Trophoblast cell (in vitro differentiated cells and primary cell): ENCODE data around the gene CAMSAP2.
A peak's percentile ranks its signal among the peaks of the same experiment; 100 is the strongest.

Experiments used
- DNase-seq, 2 donors: peaks; one replicate each; pipeline ENCODE4 v3.0.0-alpha.2; 2016
- H2AFZ ChIP-seq: 2 replicates; pipeline ENCODE4 v1.6.1; 2013; ENCODE audit warnings: low read length, moderate library complexity, mild to moderate bottlenecking; ENCODE audit not compliant: insufficient read depth, poor library complexity
- H2AK5ac ChIP-seq: 2 replicates; pipeline ENCODE4 v1.6.1; 2013; ENCODE audit warnings: mild to moderate bottlenecking, low read length
- H2BK120ac ChIP-seq: 2 replicates; pipeline ENCODE4 v1.6.1; 2013; ENCODE audit warnings: low read length, mild to moderate bottlenecking, moderate library complexity; ENCODE audit not compliant: insufficient read depth, poor library complexity
- H2BK12ac ChIP-seq: 2 replicates; pipeline ENCODE4 v1.6.1; 2013; ENCODE audit warnings: mild to moderate bottlenecking, low read length, moderate library complexity
- H2BK5ac ChIP-seq: 2 replicates; pipeline ENCODE4 v1.6.1; 2013; ENCODE audit warnings: low read length, low read depth, moderate library complexity, mild to moderate bottlenecking; ENCODE audit not compliant: poor library complexity
- H3K14ac ChIP-seq: 2 replicates; pipeline ENCODE4 v1.6.1; 2013; ENCODE audit warnings: mild to moderate bottlenecking, low read length
- H3K18ac ChIP-seq: 2 replicates; pipeline ENCODE4 v1.6.1; 2013; ENCODE audit warnings: mild to moderate bottlenecking, low read length
- H3K23ac ChIP-seq: 2 replicates; pipeline ENCODE4 v1.6.1; 2013; ENCODE audit warnings: low read length
- H3K27ac ChIP-seq: 2 replicates; pipeline ENCODE4 v1.5.1; 2013; ENCODE audit warnings: low read depth, mild to moderate bottlenecking, inconsistent platforms, low read length, moderate library complexity
- H3K27me3 ChIP-seq: 2 replicates; pipeline ENCODE4 v1.6.1; 2013; ENCODE audit warnings: inconsistent platforms, mild to moderate bottlenecking, low read length, moderate library complexity; ENCODE audit not compliant: insufficient read depth
- H3K36me3 ChIP-seq, 2 experiments: 1 replicate in 1 of 2; 2 replicates in 1 of 2; pipeline ENCODE4 v1.6.1; 2013; ENCODE audit warnings: low read length in 2 of 2, mild to moderate bottlenecking in 2 of 2, moderate library complexity in 1 of 2; ENCODE audit not compliant: insufficient read depth in 2 of 2, control insufficient read depth in 1 of 2
- H3K4ac ChIP-seq: 2 replicates; pipeline ENCODE4 v1.6.1; 2013; ENCODE audit warnings: low read depth, mild to moderate bottlenecking, low read length, moderate library complexity
- H3K4me1 ChIP-seq, 2 experiments: 1 replicate in 1 of 2; 2 replicates in 1 of 2; pipeline ENCODE4 v1.6.1; 2013; ENCODE audit warnings: low read length in 2 of 2, mild to moderate bottlenecking in 2 of 2, moderate library complexity in 1 of 2; ENCODE audit not compliant: insufficient read depth in 2 of 2, control insufficient read depth in 1 of 2
- H3K4me2 ChIP-seq: 2 replicates; pipeline ENCODE4 v1.6.1; 2013; ENCODE audit warnings: inconsistent platforms, mild to moderate bottlenecking, low read length, moderate library complexity
- H3K4me3 ChIP-seq: 2 replicates; pipeline ENCODE4 v1.5.1; 2013; ENCODE audit warnings: mild to moderate bottlenecking, low read depth, low read length, inconsistent platforms
- H3K79me1 ChIP-seq: one replicate; pipeline ENCODE4 v1.6.1; 2013; ENCODE audit warnings: low read length
- H3K79me2 ChIP-seq: 2 replicates; pipeline ENCODE4 v1.6.1; 2013; ENCODE audit warnings: low read length, mild to moderate bottlenecking; ENCODE audit not compliant: control insufficient read depth, insufficient read depth, poor library complexity
- H3K9ac ChIP-seq: 2 replicates; pipeline ENCODE4 v1.6.1; 2013; ENCODE audit warnings: mild to moderate bottlenecking, low read length
- H3K9me3 ChIP-seq: 2 replicates; pipeline ENCODE4 v1.6.1; 2013; ENCODE audit warnings: low read depth, mild to moderate bottlenecking, control low read depth, inconsistent platforms, low read length; ENCODE audit not compliant: insufficient read depth
- H4K12ac ChIP-seq: 2 replicates; pipeline ENCODE4 v1.6.1; 2013; ENCODE audit warnings: low read depth, mild to moderate bottlenecking, low read length, moderate library complexity
- H4K8ac ChIP-seq: 2 replicates; pipeline ENCODE4 v1.6.1; 2013; ENCODE audit warnings: low read depth, mild to moderate bottlenecking, low read length, moderate library complexity
- H4K91ac ChIP-seq: one replicate; pipeline ENCODE4 v1.6.1; 2013; ENCODE audit warnings: low read depth, mild to moderate bottlenecking, low read length, moderate library complexity
- WGBS: extraction: QIAGEN DNeasy Blood & Tissue Kit; methylation state at CpG from one replicate; pipeline ENCODE4 v1.1.7; 2013; ENCODE audit warnings: missing lambda C conversion rate; ENCODE audit not compliant: insufficient read length, insufficient coverage; ENCODE audit errors: extremely low coverage; 5-methylcytosine and 5-hydroxymethylcytosine counted together

Gene CAMSAP2

GRCh38 chr1:200783926-200784325, 45.2 kb downstream of the CAMSAP2 start:
- Histone ChIP-seq H3K9ac (no peak overlapping the region), H4K12ac (no peak overlapping the region)

GRCh38 chr1:200784576-200784975, 45.9 kb downstream of the CAMSAP2 start:
- no peak overlapping the region for H2AK5ac ChIP-seq
- H3K9me3 ChIP-seq: no peaks in the 10 kb centered on the region
- no peak overlapping the region for H2BK120ac ChIP-seq
- no peak overlapping the region for H3K14ac ChIP-seq
- no peaks in the 10 kb centered on the region for H3K79me2 ChIP-seq
- H3K4ac ChIP-seq: no peak overlapping the region
- H3K4me3 ChIP-seq: no peak overlapping the region
- no peaks in the 10 kb centered on the region for H3K4me1 ChIP-seq
- H3K4me2 ChIP-seq: no peak overlapping the region
- no peak overlapping the region for H4K8ac ChIP-seq
- no peaks in the 10 kb centered on the region for H3K79me1 ChIP-seq
- peaks cover 8% of the 10 kb centered on the region in 2 experiments for H3K36me3 ChIP-seq
- DNase-seq: peak in 1 of 2 donors; percentile 48
- no peak overlapping the region for H4K91ac ChIP-seq
- no peak overlapping the region for H2BK5ac ChIP-seq
- H3K9ac ChIP-seq: no peak overlapping the region
- no peak overlapping the region for H2AFZ ChIP-seq
- no peak overlapping the region for H3K27ac ChIP-seq
- no peak overlapping the region for H2BK12ac ChIP-seq
- H3K23ac ChIP-seq: no peak overlapping the region
- H3K18ac ChIP-seq: no peak overlapping the region
- WGBS: no CpG with 5 or more reads among the region's 4 CpGs
- H4K12ac ChIP-seq: no peak overlapping the region
- H3K27me3 ChIP-seq: no peaks in the 10 kb centered on the region

More at GRCh38 chr1:200783926-200784325, 45.2 kb downstream of the CAMSAP2 start:
- Histone ChIP-seq H3K4ac (no peak overlapping the region), H3K14ac (no peak overlapping the region), H2AFZ (no peak overlapping the region), H4K91ac (no peak overlapping the region), H3K27me3 (no peaks in the 10 kb centered on the region), H3K36me3 (peaks cover 8% of the 10 kb centered on the region in 2 experiments), H3K9me3 (no peaks in the 10 kb centered on the region), H2BK5ac (no peak overlapping the region), H3K79me2 (no peaks in the 10 kb centered on the region), H3K4me1 (no peaks in the 10 kb centered on the region), H4K8ac (no peak overlapping the region), H2BK12ac (no peak overlapping the region), H2AK5ac (no peak overlapping the region), H3K18ac (no peak overlapping the region), H2BK120ac (no peak overlapping the region), H3K4me2 (no peak overlapping the region), H3K27ac (no peak overlapping the region), H3K79me1 (peaks cover under 1% of the 10 kb centered on the region), H3K23ac (no peak overlapping the region), H3K4me3 (no peak overlapping the region)
- no CpG with 5 or more reads among the region's 6 CpGs for WGBS
- DNase-seq: no peak

- no CpG with 5 or more reads among the region's 4 CpGs for WGBS
- no peak overlapping the region for H2AK5ac ChIP-seq
- H3K9ac ChIP-seq: no peak overlapping the region
- no peak overlapping the region for H3K23ac ChIP-seq
- no peak overlapping the region for H3K4me2 ChIP-seq
- H4K8ac ChIP-seq: no peak overlapping the region
- no peak overlapping the region for H2BK120ac ChIP-seq
- no peak overlapping the region for H4K91ac ChIP-seq
- H3K36me3 ChIP-seq: peaks cover 5% of the 10 kb centered on the region in 2 experiments
- no peak for DNase-seq
- H2AFZ ChIP-seq: no peak overlapping the region
- no peak overlapping the region for H2BK12ac ChIP-seq
- H3K79me2 ChIP-seq: no peaks in the 10 kb centered on the region
- no peaks in the 10 kb centered on the region for H3K79me1 ChIP-seq
- H3K4me1 ChIP-seq: no peaks in the 10 kb centered on the region
- no peak overlapping the region for H3K18ac ChIP-seq
- H3K4me3 ChIP-seq: no peak overlapping the region
- H3K4ac ChIP-seq: no peak overlapping the region
- H2BK5ac ChIP-seq: no peak overlapping the region
- H3K9me3 ChIP-seq: no peaks in the 10 kb centered on the region
- H4K12ac ChIP-seq: no peak overlapping the region
- no peaks in the 10 kb centered on the region for H3K27me3 ChIP-seq
- H3K14ac ChIP-seq: no peak overlapping the region
- no peak overlapping the region for H3K27ac ChIP-seq
These were observed 48.1 kb downstream of the CAMSAP2 start for GRCh38 chr1:200786788-200787187.

- no peak overlapping the region for H3K4ac ChIP-seq
- no peak overlapping the region for H2AK5ac ChIP-seq
- no peak overlapping the region for H3K4me3 ChIP-seq
- no peaks in the 10 kb centered on the region for H3K4me1 ChIP-seq
- no peak overlapping the region for H2BK5ac ChIP-seq
- H3K9ac ChIP-seq: no peak overlapping the region
- no peak overlapping the region for H4K91ac ChIP-seq
- no peaks in the 10 kb centered on the region for H3K27me3 ChIP-seq
- no peaks in the 10 kb centered on the region for H3K79me2 ChIP-seq
- H3K18ac ChIP-seq: no peak overlapping the region
- H2AFZ ChIP-seq: no peak overlapping the region
- WGBS: no CpG with 5 or more reads among the region's 1 CpG
- H3K36me3 ChIP-seq: peaks cover 5% of the 10 kb centered on the region in 2 experiments
- no peak overlapping the region for H2BK12ac ChIP-seq
- H4K12ac ChIP-seq: no peak overlapping the region
- H3K27ac ChIP-seq: no peak overlapping the region
- H2BK120ac ChIP-seq: no peak overlapping the region
- no peaks in the 10 kb centered on the region for H3K9me3 ChIP-seq
- H3K4me2 ChIP-seq: no peak overlapping the region
- H3K79me1 ChIP-seq: no peaks in the 10 kb centered on the region
- no peak overlapping the region for H3K23ac ChIP-seq
- H4K8ac ChIP-seq: no peak overlapping the region
- DNase-seq: no peak
- H3K14ac ChIP-seq: no peak overlapping the region
These were observed 49.2 kb downstream of the CAMSAP2 start for GRCh38 chr1:200787896-200788387.
